ENCODE measurements around the gene PDSS2.

PDSS2 gene

DNA sequence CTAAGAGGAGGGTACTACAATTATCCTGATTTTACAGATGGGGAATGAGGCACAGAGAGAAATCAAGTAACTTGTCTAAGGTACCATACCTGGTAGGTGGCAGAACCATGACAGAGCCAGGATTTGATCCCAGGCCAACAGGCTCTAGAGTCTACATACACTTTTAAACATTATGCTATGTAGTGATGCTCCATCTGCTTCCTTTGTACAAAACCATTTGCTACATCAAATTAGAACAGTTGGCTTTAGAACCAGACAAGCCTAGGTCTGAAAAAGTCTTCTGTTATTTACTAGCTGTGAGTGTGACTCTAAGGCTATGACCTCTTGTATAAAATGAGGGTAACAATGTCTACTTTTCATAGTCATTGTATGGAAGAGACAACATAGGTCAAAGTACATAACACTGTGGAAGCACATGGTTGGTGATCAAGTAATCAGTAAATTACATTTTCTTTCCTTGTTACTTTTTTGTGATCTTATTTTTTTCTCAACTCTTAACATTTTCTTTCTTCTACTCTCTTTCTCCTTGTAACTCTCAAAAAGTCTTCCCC is 122.1 kb downstream of the PDSS2 start:
- TF ChIP-seq FOXP2 (optimal IDR thresholded peaks at IDR 0.05; ENCODE audit: borderline replicate concordance, extremely low read depth, extremely low read length, insufficient read depth): no peak
- TF ChIP-seq TAF1 (IDR thresholded peaks at IDR 0.05; ENCODE audit: borderline replicate concordance, insufficient read depth, low read length): no peak

DNA sequence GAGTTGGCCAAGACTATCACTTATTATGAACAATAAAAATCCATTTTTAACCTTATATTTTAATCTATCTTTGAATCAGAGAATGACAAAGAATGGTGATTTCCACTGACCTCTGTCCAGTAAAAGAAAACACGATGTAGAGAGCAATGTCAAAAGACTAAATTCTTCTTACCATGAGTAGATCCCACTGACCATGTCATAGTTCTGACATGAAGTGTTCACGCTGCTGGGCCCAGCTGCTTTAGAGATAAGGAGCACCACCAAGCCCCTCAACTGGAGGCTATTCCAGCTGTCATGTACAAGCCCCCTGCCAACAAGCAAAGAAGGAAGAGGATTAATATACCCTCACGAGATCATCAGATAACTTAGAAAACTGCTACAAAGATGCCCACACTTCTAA is 125.3 kb downstream of the PDSS2 start:
- TF ChIP-seq FOXP2 (optimal IDR thresholded peaks at IDR 0.05; ENCODE audit: borderline replicate concordance, extremely low read depth, extremely low read length, insufficient read depth) (no peak), SIN3A (IDR thresholded peaks at IDR 0.05; ENCODE audit: borderline replicate concordance, insufficient read depth, low read length) (no peak), TAF1 (IDR thresholded peaks at IDR 0.05; ENCODE audit: borderline replicate concordance, insufficient read depth, low read length) (no peak), POLR2AphosphoS5 (IDR thresholded peaks at IDR 0.05; ENCODE audit: low read depth, low read length) (no peak)
- TF ChIP-seq, protein P1, sequence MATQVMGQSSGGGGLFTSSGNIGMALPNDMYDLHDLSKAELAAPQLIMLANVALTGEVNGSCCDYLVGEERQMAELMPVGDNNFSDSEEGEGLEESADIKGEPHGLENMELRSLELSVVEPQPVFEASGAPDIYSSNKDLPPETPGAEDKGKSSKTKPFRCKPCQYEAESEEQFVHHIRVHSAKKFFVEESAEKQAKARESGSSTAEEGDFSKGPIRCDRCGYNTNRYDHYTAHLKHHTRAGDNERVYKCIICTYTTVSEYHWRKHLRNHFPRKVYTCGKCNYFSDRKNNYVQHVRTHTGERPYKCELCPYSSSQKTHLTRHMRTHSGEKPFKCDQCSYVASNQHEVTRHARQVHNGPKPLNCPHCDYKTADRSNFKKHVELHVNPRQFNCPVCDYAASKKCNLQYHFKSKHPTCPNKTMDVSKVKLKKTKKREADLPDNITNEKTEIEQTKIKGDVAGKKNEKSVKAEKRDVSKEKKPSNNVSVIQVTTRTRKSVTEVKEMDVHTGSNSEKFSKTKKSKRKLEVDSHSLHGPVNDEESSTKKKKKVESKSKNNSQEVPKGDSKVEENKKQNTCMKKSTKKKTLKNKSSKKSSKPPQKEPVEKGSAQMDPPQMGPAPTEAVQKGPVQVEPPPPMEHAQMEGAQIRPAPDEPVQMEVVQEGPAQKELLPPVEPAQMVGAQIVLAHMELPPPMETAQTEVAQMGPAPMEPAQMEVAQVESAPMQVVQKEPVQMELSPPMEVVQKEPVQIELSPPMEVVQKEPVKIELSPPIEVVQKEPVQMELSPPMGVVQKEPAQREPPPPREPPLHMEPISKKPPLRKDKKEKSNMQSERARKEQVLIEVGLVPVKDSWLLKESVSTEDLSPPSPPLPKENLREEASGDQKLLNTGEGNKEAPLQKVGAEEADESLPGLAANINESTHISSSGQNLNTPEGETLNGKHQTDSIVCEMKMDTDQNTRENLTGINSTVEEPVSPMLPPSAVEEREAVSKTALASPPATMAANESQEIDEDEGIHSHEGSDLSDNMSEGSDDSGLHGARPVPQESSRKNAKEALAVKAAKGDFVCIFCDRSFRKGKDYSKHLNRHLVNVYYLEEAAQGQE (IDR thresholded peaks at IDR 0.05; ENCODE audit: insufficient read depth in 1 of 2, low read depth in 2 of 2, low read length in 2 of 2): no peak

DNA sequence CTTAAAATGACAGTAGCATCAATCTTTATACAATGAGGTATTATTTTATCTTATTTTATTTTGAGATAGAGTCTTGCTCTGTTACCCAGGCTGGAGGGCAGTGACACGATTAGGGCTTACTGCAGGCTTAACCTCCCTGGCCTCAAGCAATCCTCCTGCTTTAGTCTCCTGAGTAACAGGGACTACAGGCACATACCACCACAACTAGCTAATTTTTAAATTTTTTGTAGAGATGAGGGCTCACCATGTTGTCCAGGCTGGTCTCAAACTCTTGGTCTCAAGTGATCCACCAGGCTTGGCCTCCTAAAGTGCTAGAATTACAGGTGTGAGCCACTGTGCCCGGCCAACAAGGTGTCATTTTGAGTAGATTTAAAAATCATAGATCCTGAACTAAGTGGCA is 125.9 kb downstream of the PDSS2 start:
- TF ChIP-seq, protein P1 (IDR thresholded peaks at IDR 0.05; ENCODE audit: insufficient read depth in 1 of 2, low read depth in 2 of 2, low read length in 2 of 2): no peak
- no peak for TF ChIP-seq POLR2AphosphoS5 (IDR thresholded peaks at IDR 0.05; ENCODE audit: low read depth, low read length)
- TF ChIP-seq FOXP2 (optimal IDR thresholded peaks at IDR 0.05; ENCODE audit: borderline replicate concordance, extremely low read depth, extremely low read length, insufficient read depth): no peak
- TF ChIP-seq SIN3A (IDR thresholded peaks at IDR 0.05; ENCODE audit: borderline replicate concordance, insufficient read depth, low read length): no peak
- TF ChIP-seq TAF1 (IDR thresholded peaks at IDR 0.05; ENCODE audit: borderline replicate concordance, insufficient read depth, low read length): no peak

DNA sequence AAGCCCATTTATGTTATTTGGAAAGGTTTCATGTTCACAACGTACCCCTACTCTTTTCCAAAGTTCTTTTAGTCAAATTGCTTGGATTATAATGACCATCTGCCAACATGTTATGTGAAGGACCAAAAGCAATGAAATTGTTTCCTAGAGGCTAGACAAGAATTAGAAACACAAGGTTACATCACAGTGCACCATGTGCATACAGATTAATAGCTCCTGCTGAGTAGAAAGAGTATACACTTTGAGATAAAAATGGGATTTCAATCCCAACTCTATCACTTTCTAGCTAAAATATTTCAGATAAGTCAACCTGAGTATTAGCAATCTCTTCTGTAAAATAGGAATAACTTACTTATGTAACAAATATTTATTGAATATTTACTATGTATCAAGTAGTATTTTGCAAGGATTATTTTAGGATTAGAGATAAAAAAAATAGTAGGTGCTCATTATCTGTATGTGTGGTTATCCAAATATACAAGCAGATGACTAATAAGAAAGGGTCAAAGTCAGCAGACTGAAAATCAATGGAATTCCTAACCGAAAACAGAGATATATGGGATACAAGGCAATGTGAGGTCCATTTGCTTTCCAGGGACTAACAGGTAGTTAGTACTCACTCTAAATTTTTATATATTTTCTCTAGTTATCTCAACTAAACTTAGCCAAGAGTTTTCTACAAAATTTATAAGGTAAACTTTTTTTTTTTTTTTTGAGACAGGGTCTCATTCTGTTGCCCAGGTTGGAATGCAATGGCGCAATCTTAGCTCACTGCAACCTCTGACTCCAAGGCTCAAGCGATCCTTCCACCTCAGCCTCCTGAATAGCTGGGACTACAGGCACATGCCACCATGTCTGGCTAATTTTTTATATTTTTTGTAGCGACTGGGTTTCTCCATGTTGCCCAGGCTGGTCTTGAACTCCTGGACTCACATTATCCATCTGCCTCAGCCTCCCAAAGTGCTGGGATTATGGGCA is 127.7 kb downstream of the PDSS2 start:
- TF ChIP-seq FOXP2 (optimal IDR thresholded peaks at IDR 0.05; ENCODE audit: borderline replicate concordance, extremely low read depth, extremely low read length, insufficient read depth) (no peak), SIN3A (IDR thresholded peaks at IDR 0.05; ENCODE audit: borderline replicate concordance, insufficient read depth, low read length) (no peak), TAF1 (IDR thresholded peaks at IDR 0.05; ENCODE audit: borderline replicate concordance, insufficient read depth, low read length) (no peak), POLR2AphosphoS5 (IDR thresholded peaks at IDR 0.05; ENCODE audit: low read depth, low read length) (no peak)
- TF ChIP-seq, protein P1 (IDR thresholded peaks at IDR 0.05; ENCODE audit: insufficient read depth in 1 of 2, low read depth in 2 of 2, low read length in 2 of 2): no peak

DNA sequence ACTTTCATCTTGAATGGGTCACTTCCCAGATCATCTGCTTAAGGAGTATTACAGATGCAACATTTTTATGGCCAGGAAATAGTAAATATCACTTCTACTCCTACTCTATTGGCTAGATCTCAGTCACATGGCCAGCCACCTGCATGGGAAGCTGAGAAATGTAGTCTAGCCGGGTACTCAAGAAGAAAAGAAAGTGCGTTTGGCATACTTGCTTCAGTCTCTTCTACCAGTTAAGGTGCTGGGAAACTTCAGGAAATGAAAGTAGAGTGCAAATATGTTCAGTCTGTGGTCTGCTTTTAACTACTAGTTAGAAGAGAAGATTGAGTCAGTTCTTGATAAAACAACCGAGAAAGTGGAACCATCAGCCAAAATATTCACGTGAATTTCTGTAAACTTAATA is 129.2 kb downstream of the PDSS2 start:
- TF ChIP-seq POLR2AphosphoS5 (IDR thresholded peaks at IDR 0.05; ENCODE audit: low read depth, low read length): no peak

Data from PFSK-1 (cell line).